ENCODE results near the gene CCDC85B. TPM values are rescaled to one million over a fixed set of nuclear protein-coding genes. Genes with fewer than 3 reads are reported as not detected.

CCDC85B gene
- total and polyA plus RNA-seq, 2 of the 13 experiments (the other 11 are each of a cell fraction or from before 2014, with no cell fraction given): 8.2 to 19.5 TPM

GRCh38 chr11:65859095-65859811 lies 31.2 kb upstream of the CCDC85B start (continued):
- TF ChIP-seq ZNF737 (CRISPR knock-in tag; IDR thresholded peaks at IDR 0.05; ENCODE audit: borderline replicate concordance): no peak
- no peak for TF ChIP-seq PRPF4 (IDR thresholded peaks at IDR 0.05; ENCODE audit: low read depth, low read length, poor library complexity, severe bottlenecking)
- TF ChIP-seq SCMH1 (CRISPR knock-in tag; IDR thresholded peaks at IDR 0.05; ENCODE audit: borderline replicate concordance): no peak
- TF ChIP-seq HOXA7 (CRISPR knock-in tag; IDR thresholded peaks at IDR 0.05): no peak
- no peak for TF ChIP-seq ZNF615 (CRISPR knock-in tag; IDR thresholded peaks at IDR 0.05; ENCODE audit: borderline replicate concordance)
- no peak for TF ChIP-seq MAFF (IDR thresholded peaks at IDR 0.05; ENCODE audit: low read depth, low read length)
- TF ChIP-seq ZNF383 (CRISPR knock-in tag; IDR thresholded peaks at IDR 0.05; ENCODE audit: borderline replicate concordance): no peak
- TF ChIP-seq PHF21A (CRISPR knock-in tag; IDR thresholded peaks at IDR 0.05): no peak
- TF ChIP-seq, protein P1, sequence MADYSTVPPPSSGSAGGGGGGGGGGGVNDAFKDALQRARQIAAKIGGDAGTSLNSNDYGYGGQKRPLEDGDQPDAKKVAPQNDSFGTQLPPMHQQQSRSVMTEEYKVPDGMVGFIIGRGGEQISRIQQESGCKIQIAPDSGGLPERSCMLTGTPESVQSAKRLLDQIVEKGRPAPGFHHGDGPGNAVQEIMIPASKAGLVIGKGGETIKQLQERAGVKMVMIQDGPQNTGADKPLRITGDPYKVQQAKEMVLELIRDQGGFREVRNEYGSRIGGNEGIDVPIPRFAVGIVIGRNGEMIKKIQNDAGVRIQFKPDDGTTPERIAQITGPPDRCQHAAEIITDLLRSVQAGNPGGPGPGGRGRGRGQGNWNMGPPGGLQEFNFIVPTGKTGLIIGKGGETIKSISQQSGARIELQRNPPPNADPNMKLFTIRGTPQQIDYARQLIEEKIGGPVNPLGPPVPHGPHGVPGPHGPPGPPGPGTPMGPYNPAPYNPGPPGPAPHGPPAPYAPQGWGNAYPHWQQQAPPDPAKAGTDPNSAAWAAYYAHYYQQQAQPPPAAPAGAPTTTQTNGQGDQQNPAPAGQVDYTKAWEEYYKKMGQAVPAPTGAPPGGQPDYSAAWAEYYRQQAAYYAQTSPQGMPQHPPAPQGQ (CRISPR knock-in tag; IDR thresholded peaks at IDR 0.05; ENCODE audit: borderline replicate concordance): no peak
- TF ChIP-seq PRMT3 (CRISPR knock-in tag; IDR thresholded peaks at IDR 0.05; ENCODE audit: borderline replicate concordance, low read depth): peak; percentile 41; the same call in 1 of the 2 replicates
- peak in 1 of 2 experiments; percentile 88; a peak in 2 of 4 replicates for TF ChIP-seq POLR2A (IDR thresholded peaks at IDR 0.05; ENCODE audit: insufficient read depth in 1 of 2, low read depth in 2 of 2, low read length in 2 of 2)
- TF ChIP-seq GPN1 (CRISPR knock-in tag; IDR thresholded peaks at IDR 0.05; ENCODE audit: borderline replicate concordance): no peak
- TF ChIP-seq NFYC (CRISPR knock-in tag; IDR thresholded peaks at IDR 0.05): peak; percentile 64
- no peak for TF ChIP-seq ZNF234 (CRISPR knock-in tag; conservative IDR thresholded peaks at IDR 0.05)
- TF ChIP-seq, protein P2, sequence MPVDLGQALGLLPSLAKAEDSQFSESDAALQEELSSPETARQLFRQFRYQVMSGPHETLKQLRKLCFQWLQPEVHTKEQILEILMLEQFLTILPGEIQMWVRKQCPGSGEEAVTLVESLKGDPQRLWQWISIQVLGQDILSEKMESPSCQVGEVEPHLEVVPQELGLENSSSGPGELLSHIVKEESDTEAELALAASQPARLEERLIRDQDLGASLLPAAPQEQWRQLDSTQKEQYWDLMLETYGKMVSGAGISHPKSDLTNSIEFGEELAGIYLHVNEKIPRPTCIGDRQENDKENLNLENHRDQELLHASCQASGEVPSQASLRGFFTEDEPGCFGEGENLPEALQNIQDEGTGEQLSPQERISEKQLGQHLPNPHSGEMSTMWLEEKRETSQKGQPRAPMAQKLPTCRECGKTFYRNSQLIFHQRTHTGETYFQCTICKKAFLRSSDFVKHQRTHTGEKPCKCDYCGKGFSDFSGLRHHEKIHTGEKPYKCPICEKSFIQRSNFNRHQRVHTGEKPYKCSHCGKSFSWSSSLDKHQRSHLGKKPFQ (CRISPR knock-in tag; IDR thresholded peaks at IDR 0.05; ENCODE audit: insufficient replicate concordance): peak; percentile 6
- no peak for TF ChIP-seq AFF4 (CRISPR knock-in tag; IDR thresholded peaks at IDR 0.05)
- TF ChIP-seq ZFY (CRISPR knock-in tag; IDR thresholded peaks at IDR 0.05): no peak
- TF ChIP-seq, protein P3, sequence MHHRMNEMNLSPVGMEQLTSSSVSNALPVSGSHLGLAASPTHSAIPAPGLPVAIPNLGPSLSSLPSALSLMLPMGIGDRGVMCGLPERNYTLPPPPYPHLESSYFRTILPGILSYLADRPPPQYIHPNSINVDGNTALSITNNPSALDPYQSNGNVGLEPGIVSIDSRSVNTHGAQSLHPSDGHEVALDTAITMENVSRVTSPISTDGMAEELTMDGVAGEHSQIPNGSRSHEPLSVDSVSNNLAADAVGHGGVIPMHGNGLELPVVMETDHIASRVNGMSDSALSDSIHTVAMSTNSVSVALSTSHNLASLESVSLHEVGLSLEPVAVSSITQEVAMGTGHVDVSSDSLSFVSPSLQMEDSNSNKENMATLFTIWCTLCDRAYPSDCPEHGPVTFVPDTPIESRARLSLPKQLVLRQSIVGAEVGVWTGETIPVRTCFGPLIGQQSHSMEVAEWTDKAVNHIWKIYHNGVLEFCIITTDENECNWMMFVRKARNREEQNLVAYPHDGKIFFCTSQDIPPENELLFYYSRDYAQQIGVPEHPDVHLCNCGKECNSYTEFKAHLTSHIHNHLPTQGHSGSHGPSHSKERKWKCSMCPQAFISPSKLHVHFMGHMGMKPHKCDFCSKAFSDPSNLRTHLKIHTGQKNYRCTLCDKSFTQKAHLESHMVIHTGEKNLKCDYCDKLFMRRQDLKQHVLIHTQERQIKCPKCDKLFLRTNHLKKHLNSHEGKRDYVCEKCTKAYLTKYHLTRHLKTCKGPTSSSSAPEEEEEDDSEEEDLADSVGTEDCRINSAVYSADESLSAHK (CRISPR knock-in tag; IDR thresholded peaks at IDR 0.05; ENCODE audit: borderline replicate concordance): no peak
- no peak for TF ChIP-seq RORA (CRISPR knock-in tag; IDR thresholded peaks at IDR 0.05)
- TF ChIP-seq YEATS4 (CRISPR knock-in tag; IDR thresholded peaks at IDR 0.05; ENCODE audit: borderline replicate concordance): no peak

Measured in HepG2 (cell line).